PFSK-1 (cell line): Measurements from ENCODE around the gene SCUBE1.

ENCODE experiments used
- POLR2AphosphoS5 ChIP-seq: IDR thresholded peaks from 2 replicates; pipeline ENCODE4 v1.6.1; 2012; ENCODE audit warnings: low read depth, mild to moderate bottlenecking, control low read depth, low read length, moderate library complexity
- SIN3A ChIP-seq: IDR thresholded peaks from 2 replicates; pipeline ENCODE4 v1.6.1; 2012; ENCODE audit warnings: mild to moderate bottlenecking, low read length, moderate library complexity, borderline replicate concordance; ENCODE audit not compliant: insufficient read depth
- TAF1 ChIP-seq: IDR thresholded peaks from 2 replicates; pipeline ENCODE4 v1.6.1; 2012; ENCODE audit warnings: low read length, control low read depth, borderline replicate concordance; ENCODE audit not compliant: insufficient read depth

DNA sequence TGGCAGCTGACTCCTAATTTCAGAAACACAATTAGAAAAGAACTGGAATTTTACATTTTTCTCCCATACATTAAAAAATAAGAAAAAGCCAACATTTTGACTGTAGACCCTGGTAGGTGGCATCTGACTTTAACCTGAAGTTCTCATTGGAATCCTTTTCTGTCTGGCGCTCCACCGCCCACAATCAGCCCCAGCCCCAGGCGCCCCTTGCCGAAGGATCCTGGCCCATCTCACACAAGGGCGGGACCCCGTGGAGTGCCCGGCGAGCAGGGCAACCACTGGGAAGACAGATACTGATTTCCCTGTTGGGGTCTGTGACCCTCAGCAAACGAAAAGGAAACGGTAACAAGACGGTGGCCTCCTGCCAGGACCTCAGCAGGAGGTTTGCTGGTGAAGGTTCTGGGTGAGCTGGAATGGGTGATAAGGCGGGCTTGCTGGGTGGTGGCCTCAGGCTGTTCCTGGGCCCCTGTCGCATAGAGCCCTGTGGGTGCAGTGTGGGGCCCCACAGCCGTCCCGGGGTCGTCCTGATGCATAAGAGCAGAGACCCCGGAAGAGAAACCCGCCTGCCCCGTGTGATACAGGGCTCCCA is 176.1 kb downstream of the SCUBE1 start:
- no peak for TF ChIP-seq POLR2AphosphoS5
- no peak for TF ChIP-seq SIN3A
- no peak for TF ChIP-seq TAF1
